ENCODE measurements around the gene PRKCE. TPM values are rescaled to one million over a fixed set of nuclear protein-coding genes. Genes with fewer than 3 reads are reported as not detected.

Gene PRKCE
- total and polyA plus RNA-seq, 2 experiments from 2014 or later: 0.94 to 1.2 TPM

DNA sequence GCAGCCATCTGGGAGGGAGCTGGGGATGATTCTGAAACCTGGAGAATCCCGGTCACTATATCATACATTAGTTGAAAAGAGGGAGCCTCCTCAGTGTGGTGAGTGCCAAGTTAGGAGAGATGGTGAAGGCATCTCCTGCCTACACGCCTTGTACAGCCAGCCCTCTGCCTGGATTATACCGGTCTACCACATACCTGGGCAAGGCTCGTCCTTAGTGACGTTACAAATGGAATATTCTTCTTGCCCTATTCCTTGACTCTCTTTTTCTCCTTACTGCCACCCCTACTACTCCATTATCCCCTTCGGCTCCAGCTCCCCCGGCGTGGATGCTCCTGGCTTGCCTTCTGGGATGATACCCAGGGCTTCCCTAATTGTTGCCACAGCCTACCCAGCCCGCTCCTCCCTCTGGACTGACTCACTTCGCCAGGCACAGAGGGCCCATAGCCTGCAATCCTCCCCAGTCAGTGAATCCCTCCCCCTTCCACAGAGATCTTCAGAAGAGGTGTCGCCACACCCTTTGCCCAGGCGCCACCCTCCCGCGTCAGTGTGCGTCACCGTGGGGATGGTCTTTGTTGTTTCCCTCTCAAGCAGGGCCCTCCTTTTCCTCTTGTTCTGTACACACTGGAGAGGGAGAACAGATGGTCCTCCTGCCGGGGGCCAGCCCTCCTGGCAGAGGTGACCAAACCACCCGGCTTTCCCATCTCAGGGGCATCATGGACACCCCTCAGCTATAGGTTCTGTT, 530.5 kb downstream of the PRKCE start (continued):
- TF ChIP-seq REST (IDR thresholded peaks at IDR 0.05; ENCODE audit: unreplicated experiment): no peak
- TF ChIP-seq, protein P1, sequence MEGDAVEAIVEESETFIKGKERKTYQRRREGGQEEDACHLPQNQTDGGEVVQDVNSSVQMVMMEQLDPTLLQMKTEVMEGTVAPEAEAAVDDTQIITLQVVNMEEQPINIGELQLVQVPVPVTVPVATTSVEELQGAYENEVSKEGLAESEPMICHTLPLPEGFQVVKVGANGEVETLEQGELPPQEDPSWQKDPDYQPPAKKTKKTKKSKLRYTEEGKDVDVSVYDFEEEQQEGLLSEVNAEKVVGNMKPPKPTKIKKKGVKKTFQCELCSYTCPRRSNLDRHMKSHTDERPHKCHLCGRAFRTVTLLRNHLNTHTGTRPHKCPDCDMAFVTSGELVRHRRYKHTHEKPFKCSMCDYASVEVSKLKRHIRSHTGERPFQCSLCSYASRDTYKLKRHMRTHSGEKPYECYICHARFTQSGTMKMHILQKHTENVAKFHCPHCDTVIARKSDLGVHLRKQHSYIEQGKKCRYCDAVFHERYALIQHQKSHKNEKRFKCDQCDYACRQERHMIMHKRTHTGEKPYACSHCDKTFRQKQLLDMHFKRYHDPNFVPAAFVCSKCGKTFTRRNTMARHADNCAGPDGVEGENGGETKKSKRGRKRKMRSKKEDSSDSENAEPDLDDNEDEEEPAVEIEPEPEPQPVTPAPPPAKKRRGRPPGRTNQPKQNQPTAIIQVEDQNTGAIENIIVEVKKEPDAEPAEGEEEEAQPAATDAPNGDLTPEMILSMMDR (conservative IDR thresholded peaks at IDR 0.05; ENCODE audit: low read depth in 2 of 2): no peak
- TF ChIP-seq, protein P2, sequence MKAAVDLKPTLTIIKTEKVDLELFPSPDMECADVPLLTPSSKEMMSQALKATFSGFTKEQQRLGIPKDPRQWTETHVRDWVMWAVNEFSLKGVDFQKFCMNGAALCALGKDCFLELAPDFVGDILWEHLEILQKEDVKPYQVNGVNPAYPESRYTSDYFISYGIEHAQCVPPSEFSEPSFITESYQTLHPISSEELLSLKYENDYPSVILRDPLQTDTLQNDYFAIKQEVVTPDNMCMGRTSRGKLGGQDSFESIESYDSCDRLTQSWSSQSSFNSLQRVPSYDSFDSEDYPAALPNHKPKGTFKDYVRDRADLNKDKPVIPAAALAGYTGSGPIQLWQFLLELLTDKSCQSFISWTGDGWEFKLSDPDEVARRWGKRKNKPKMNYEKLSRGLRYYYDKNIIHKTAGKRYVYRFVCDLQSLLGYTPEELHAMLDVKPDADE (IDR thresholded peaks at IDR 0.05): no peak
- TF ChIP-seq EZH2phosphoT487 (IDR thresholded peaks at IDR 0.05; ENCODE audit: unreplicated experiment): no peak

GRCh38 chr2:46183426-46183825, 532.0 kb downstream of the PRKCE start:
- peaks cover 4% of the 10 kb centered on the region; the same call in 1 of the 3 replicates for H3K4me1 Mint-ChIP-seq
- no peak for DNase-seq (ENCODE audit: low spot score)
- H3K9me3 Mint-ChIP-seq: no peaks in the 10 kb centered on the region
- TF ChIP-seq, protein P2 (IDR thresholded peaks at IDR 0.05): no peak
- TF ChIP-seq STAT1 (IDR thresholded peaks at IDR 0.05; ENCODE audit: unreplicated experiment) (no peak), POLR2AphosphoS5 (IDR thresholded peaks at IDR 0.05; ENCODE audit: low read depth) (no peak), ZNF462 (CRISPR knock-in tag; IDR thresholded peaks at IDR 0.05) (no peak), CREB1 (CRISPR knock-in tag; IDR thresholded peaks at IDR 0.05; ENCODE audit: low read depth) (no peak)

More at GRCh38 chr2:46183426-46183825, 532.0 kb downstream of the PRKCE start:
- H3K27me3 ChIP-seq (ENCODE audit: insufficient read depth): no peaks in the 10 kb centered on the region
- H4K20me1 ChIP-seq (replicated peaks; ENCODE audit: insufficient read depth): no peaks in the 10 kb centered on the region
- no peaks in the 10 kb centered on the region for H3K9me2 ChIP-seq (ENCODE audit: insufficient read depth)
- no peaks in the 10 kb centered on the region for H3K4me1 ChIP-seq (ENCODE audit: insufficient read depth)
- H3K27ac Mint-ChIP-seq: no peak overlapping the region
- no peak overlapping the region for H2AFZ ChIP-seq
- no peak overlapping the region for H3K27ac ChIP-seq (ENCODE audit: low read depth)
- H3K4me3 Mint-ChIP-seq: no peak overlapping the region
- no peaks in the 10 kb centered on the region for H3K79me2 ChIP-seq (replicated peaks; ENCODE audit: insufficient read depth)
- H3F3A ChIP-seq (replicated peaks; ENCODE audit: low read depth): no peaks in the 10 kb centered on the region
- H3K4me2 ChIP-seq: no peak overlapping the region
- no peak overlapping the region for H3K4me3 ChIP-seq
- peaks cover 7% of the 10 kb centered on the region for H3K27me3 Mint-ChIP-seq (ENCODE audit: insufficient read depth, low read depth, poor library complexity)
- ATAC-seq: no peak
- no peaks in the 10 kb centered on the region for H3K36me3 Mint-ChIP-seq (ENCODE audit: low read depth)
- no peaks in the 10 kb centered on the region for H3K36me3 ChIP-seq (ENCODE audit: insufficient read depth)
